ENCODE results near the gene PLEKHG7. TPM values are rescaled to one million over a fixed set of nuclear protein-coding genes. Genes with fewer than 3 reads are reported as not detected.

The PLEKHG7 gene
- total and polyA plus RNA-seq, 10 of the 15 experiments (the other 5 are each of a cell fraction or from before 2014, with no cell fraction given) = 0.16 to 1.3 (median 0.65) TPM; not detected in 1

DNA sequence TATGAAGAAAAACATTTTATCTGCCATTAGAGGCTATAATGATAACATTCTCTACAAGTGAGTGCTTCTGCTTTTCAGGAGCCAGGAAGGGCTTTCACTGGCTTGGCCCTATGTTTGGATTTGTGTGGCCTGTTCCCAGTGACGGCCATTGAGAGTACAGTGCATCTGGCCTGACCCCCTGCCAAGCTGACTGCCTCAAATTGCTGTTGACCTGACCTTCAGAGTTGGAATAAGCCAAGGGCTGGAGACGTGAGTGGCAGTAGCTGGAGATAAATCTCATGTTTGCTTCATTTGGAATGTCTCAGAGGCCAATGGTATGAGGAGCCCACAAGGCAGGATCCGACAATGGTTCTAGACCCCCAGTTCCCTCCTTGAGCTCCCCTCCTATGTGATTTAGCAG, 28.3 kb upstream of the PLEKHG7 start:
- Histone ChIP-seq H4K20me1 (ENCODE audit: control insufficient read depth, insufficient read depth) (no peaks in the 10 kb centered on the region), H3K27ac (ENCODE audit: control insufficient read depth, insufficient read depth) (no peak overlapping the region), H3K27me3 (replicated peaks in 1 of 2; ENCODE audit: control insufficient read depth in 2 of 2, insufficient read depth in 2 of 2, low read length in 1 of 2) (no peaks in the 10 kb centered on the region), H2AFZ (ENCODE audit: control insufficient read depth, low read depth, low read length) (no peak overlapping the region), H3K36me3 (ENCODE audit: control insufficient read depth in 2 of 2, insufficient read depth in 2 of 2, low read length in 1 of 2) (no peaks in the 10 kb centered on the region), H3K4me2 (ENCODE audit: control insufficient read depth, insufficient read depth) (no peak overlapping the region), H3K79me2 (ENCODE audit: control insufficient read depth, insufficient read depth, low read length) (no peaks in the 10 kb centered on the region), H3K9ac (ENCODE audit: control insufficient read depth, insufficient read depth, low read length) (no peak overlapping the region), H3K4me1 (ENCODE audit: control insufficient read depth, insufficient read depth, low read length) (no peaks in the 10 kb centered on the region), H3K9me3 (replicated peaks; ENCODE audit: control insufficient read depth, insufficient read depth, low read length) (no peaks in the 10 kb centered on the region; the same call in 2 of the 3 replicates), H3K4me3 (no peak overlapping the region)
- no TSS peak for BruUV-seq (replicated peaks)
- ATAC-seq (no peak), FAIRE-seq (no peak), DNase-seq (ENCODE audit: low read depth, low spot score) (no peak)
- intact Hi-C loops (cut with micrococcal nuclease; ENCODE audit: unreplicated experiment) = no loop called here
- SMC1A ChIA-PET (ENCODE audit: uncharacterized antibody, unreplicated experiment) = no interaction called here
- RAD21 ChIA-PET (ENCODE audit: unreplicated experiment) = no interaction called here
- in situ Hi-C loops (cut with MboI) = no loop called here
- POLR2A ChIA-PET = no interaction called here
- 41% methylated on average over 3 of the region's 3 CpGs for WGBS (ENCODE audit: insufficient coverage, insufficient replicate concordance, low lambda C conversion rate, missing lambda C conversion rate)
- TF ChIP-seq, protein P1, sequence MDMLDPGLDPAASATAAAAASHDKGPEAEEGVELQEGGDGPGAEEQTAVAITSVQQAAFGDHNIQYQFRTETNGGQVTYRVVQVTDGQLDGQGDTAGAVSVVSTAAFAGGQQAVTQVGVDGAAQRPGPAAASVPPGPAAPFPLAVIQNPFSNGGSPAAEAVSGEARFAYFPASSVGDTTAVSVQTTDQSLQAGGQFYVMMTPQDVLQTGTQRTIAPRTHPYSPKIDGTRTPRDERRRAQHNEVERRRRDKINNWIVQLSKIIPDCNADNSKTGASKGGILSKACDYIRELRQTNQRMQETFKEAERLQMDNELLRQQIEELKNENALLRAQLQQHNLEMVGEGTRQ (IDR thresholded peaks at IDR 0.05; ENCODE audit: borderline replicate concordance, low read depth, low read length) = no peak
- TF ChIP-seq FOS (IDR thresholded peaks at IDR 0.05; ENCODE audit: borderline replicate concordance, extremely low read depth, insufficient read length) = no peak
- CTCF ChIA-PET = interaction anchor here (0.6 to 1.3 kb wide), 2 partner anchors 29 to 1293 kb away, joined by 3 to 7 read pairs; partner anchors contain the start of gene PLEKHG7

DNA sequence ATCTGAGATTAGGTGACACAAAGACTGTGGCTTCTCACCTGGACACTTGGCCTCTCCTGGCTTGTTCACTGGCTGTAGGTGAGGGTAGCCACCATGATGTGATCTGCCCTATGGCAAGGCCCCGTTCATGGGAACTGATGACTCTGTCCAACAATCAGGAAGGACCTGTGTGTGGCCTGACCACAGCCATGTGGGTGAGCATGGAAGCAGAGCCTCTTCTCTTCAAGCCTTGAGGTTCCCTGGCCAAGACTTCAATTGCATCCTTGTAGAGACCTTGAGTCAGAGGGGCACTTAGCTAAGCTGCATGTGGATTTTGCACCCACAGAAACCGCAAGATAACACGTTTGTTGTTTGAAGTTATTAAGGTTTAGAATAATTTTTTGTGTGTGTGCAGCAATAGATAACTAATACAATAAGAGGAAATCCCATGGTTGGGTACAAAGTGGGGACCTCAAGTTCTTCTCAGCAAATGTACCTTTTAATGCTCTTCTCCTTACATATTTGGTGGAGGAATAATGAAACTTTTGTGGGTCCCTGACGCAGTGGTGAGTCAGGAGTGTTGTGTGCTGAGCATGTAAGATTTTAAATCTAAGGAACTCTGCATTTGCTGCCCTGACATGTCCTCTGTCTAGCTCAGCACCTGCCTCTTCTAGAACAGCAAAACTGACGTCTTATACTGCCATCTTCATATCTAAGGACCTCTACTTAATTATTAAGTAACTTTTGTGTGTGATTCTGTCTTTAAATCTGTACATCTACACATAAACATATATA, 27.5 kb upstream of the PLEKHG7 start:
- H3K4me1 ChIP-seq (ENCODE audit: control insufficient read depth, insufficient read depth, low read length) = no peaks in the 10 kb centered on the region
- no peaks in the 10 kb centered on the region for H3K27me3 ChIP-seq (replicated peaks in 1 of 2; ENCODE audit: control insufficient read depth in 2 of 2, insufficient read depth in 2 of 2, low read length in 1 of 2)
- ChIA-PET SMC1A (ENCODE audit: uncharacterized antibody, unreplicated experiment) (no interaction called here), CTCF (interaction anchor here (0.6 kb wide), 1 partner anchor 1294 kb away, joined by 3 read pairs; no protein-coding TSS in a partner anchor), POLR2A (interaction anchor here (0.6 kb wide), 1 partner anchor 134 kb away, joined by 3 read pairs; no protein-coding TSS in a partner anchor), RAD21 (ENCODE audit: unreplicated experiment) (no interaction called here)
- no peak overlapping the region for H3K9ac ChIP-seq (ENCODE audit: control insufficient read depth, insufficient read depth, low read length)
- ATAC-seq (peak; percentile 62), DNase-seq (ENCODE audit: low read depth, low spot score) (no peak), FAIRE-seq (no peak)
- no peaks in the 10 kb centered on the region for H3K36me3 ChIP-seq (ENCODE audit: control insufficient read depth in 2 of 2, insufficient read depth in 2 of 2, low read length in 1 of 2)
- WGBS (ENCODE audit: insufficient coverage, insufficient replicate concordance, low lambda C conversion rate, missing lambda C conversion rate) = 46% methylated on average over 5 of the region's 5 CpGs
- BruUV-seq (replicated peaks) = no TSS peak
- intact Hi-C loops (cut with micrococcal nuclease; ENCODE audit: unreplicated experiment) (no loop called here), in situ Hi-C loops (cut with MboI) (no loop called here)
- no peak overlapping the region for H3K27ac ChIP-seq (ENCODE audit: control insufficient read depth, insufficient read depth)
- no peaks in the 10 kb centered on the region for H4K20me1 ChIP-seq (ENCODE audit: control insufficient read depth, insufficient read depth)
- H3K9me3 ChIP-seq (replicated peaks; ENCODE audit: control insufficient read depth, insufficient read depth, low read length) = no peaks in the 10 kb centered on the region; the same call in 2 of the 3 replicates
- H3K4me3 ChIP-seq = no peak overlapping the region
- no peak overlapping the region for H3K4me2 ChIP-seq (ENCODE audit: control insufficient read depth, insufficient read depth)
- no peaks in the 10 kb centered on the region for H3K79me2 ChIP-seq (ENCODE audit: control insufficient read depth, insufficient read depth, low read length)
- H2AFZ ChIP-seq (ENCODE audit: control insufficient read depth, low read depth, low read length) = no peak overlapping the region
- no peak for TF ChIP-seq JUNB (IDR thresholded peaks at IDR 0.05)
- no peak for TF ChIP-seq CHD4 (IDR thresholded peaks at IDR 0.05)
- TF ChIP-seq KAT2A (conservative IDR thresholded peaks at IDR 0.05; ENCODE audit: control insufficient read depth, low read depth, low read length) = no peak
- TF ChIP-seq SMAD1 (IDR thresholded peaks at IDR 0.05; ENCODE audit: low read depth, partially characterized antibody) = no peak
- TF ChIP-seq FOS (IDR thresholded peaks at IDR 0.05; ENCODE audit: borderline replicate concordance, extremely low read depth, insufficient read length) = no peak
- TF ChIP-seq, protein P2, sequence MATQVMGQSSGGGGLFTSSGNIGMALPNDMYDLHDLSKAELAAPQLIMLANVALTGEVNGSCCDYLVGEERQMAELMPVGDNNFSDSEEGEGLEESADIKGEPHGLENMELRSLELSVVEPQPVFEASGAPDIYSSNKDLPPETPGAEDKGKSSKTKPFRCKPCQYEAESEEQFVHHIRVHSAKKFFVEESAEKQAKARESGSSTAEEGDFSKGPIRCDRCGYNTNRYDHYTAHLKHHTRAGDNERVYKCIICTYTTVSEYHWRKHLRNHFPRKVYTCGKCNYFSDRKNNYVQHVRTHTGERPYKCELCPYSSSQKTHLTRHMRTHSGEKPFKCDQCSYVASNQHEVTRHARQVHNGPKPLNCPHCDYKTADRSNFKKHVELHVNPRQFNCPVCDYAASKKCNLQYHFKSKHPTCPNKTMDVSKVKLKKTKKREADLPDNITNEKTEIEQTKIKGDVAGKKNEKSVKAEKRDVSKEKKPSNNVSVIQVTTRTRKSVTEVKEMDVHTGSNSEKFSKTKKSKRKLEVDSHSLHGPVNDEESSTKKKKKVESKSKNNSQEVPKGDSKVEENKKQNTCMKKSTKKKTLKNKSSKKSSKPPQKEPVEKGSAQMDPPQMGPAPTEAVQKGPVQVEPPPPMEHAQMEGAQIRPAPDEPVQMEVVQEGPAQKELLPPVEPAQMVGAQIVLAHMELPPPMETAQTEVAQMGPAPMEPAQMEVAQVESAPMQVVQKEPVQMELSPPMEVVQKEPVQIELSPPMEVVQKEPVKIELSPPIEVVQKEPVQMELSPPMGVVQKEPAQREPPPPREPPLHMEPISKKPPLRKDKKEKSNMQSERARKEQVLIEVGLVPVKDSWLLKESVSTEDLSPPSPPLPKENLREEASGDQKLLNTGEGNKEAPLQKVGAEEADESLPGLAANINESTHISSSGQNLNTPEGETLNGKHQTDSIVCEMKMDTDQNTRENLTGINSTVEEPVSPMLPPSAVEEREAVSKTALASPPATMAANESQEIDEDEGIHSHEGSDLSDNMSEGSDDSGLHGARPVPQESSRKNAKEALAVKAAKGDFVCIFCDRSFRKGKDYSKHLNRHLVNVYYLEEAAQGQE (IDR thresholded peaks at IDR 0.05; ENCODE audit: low read depth, low read length) = no peak
- TF ChIP-seq, protein P3, sequence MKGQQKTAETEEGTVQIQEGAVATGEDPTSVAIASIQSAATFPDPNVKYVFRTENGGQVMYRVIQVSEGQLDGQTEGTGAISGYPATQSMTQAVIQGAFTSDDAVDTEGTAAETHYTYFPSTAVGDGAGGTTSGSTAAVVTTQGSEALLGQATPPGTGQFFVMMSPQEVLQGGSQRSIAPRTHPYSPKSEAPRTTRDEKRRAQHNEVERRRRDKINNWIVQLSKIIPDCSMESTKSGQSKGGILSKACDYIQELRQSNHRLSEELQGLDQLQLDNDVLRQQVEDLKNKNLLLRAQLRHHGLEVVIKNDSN (IDR thresholded peaks at IDR 0.05; ENCODE audit: borderline replicate concordance, extremely low read length, insufficient read depth, low read depth, low read length) = no peak
